ENCODE measurements around the gene GJD4. TPM values are rescaled to one million over a fixed set of nuclear protein-coding genes. Genes with fewer than 3 reads are reported as not detected.

The GJD4 gene
- total and polyA plus RNA-seq, 2 of the 4 experiments (the other 2 are of a cell fraction): not detected

DNA sequence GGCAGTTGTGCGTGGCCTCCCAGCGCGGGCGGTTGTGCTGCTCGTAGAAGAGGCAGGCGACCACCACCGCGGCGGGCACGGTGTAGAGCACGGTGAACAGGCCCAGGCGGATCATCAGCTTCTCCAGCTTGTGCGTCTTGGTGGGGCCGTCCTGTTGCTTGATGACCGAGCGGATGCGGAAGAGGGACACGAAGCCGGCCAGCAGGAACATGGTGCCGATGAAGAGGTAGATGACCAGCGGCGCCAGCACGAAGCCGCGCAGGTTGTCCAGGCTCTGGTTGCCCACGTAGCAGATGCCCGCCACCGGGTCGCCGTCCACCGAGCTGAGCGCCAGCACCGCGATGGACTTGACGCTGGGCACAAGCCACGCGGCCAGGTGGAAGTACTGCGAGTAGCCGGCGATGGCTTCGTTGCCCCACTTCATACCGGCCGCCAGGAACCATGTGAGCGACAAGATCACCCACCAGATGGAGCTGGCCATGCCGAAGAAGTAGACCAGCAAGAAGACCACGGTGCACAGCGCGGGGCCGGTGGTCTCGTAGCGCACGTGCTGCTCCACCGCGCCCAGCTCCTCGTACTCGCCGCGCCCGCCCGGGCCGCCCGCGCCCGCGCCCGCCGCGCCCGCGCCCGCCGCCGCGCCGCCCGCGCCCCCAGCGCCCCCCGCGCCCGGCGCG, 34.7 kb downstream of the GJD4 start (continued):
- TF ChIP-seq CEBPB (IDR thresholded peaks at IDR 0.05; ENCODE audit: low read depth, low read length) (no peak), MXI1 (IDR thresholded peaks at IDR 0.05; ENCODE audit: borderline replicate concordance, low read depth, low read length) (peak; percentile 56; the same call in 1 of the 2 replicates), RFX5 (IDR thresholded peaks at IDR 0.05; ENCODE audit: low read depth, low read length) (no peak), NFE2L2 (IDR thresholded peaks at IDR 0.05; ENCODE audit: low read depth, low read length) (no peak), MAFK (IDR thresholded peaks at IDR 0.05; ENCODE audit: low read depth, low read length) (no peak)
- TF ChIP-seq, protein P1, sequence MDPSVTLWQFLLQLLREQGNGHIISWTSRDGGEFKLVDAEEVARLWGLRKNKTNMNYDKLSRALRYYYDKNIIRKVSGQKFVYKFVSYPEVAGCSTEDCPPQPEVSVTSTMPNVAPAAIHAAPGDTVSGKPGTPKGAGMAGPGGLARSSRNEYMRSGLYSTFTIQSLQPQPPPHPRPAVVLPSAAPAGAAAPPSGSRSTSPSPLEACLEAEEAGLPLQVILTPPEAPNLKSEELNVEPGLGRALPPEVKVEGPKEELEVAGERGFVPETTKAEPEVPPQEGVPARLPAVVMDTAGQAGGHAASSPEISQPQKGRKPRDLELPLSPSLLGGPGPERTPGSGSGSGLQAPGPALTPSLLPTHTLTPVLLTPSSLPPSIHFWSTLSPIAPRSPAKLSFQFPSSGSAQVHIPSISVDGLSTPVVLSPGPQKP (IDR thresholded peaks at IDR 0.05; ENCODE audit: borderline replicate concordance, low read depth, low read length): no peak
